SKM-1 (cell line): ENCODE results near the gene MYO7A.

Source experiments
- DNase-seq: peaks from one replicate; lab custom pipeline; 2025; ENCODE audit not compliant: unreplicated experiment; lab: John Stamatoyannopoulos, UW

MYO7A gene

GRCh38 chr11:77127920-77128691, at the start of gene MYO7A:
Gene MYO7A (plus strand): TSS chr11:77128246. CDS start chr11:77130635, 2,389 bp downstream.
- no peak for DNase-seq

- DNase-seq: no peak
These were observed 48.4 kb upstream of the MYO7A start for GRCh38 chr11:77079666-77080065.

GRCh38 chr11:77080643-77081210, 47.3 kb upstream of the MYO7A start:
- DNase-seq: no peak

GRCh38 chr11:77081381-77081851, 46.6 kb upstream of the MYO7A start:
- DNase-seq: no peak

GRCh38 chr11:77081976-77082836, 45.8 kb upstream of the MYO7A start:
- DNase-seq: no peak

- no peak for DNase-seq
These were observed 45.0 kb upstream of the MYO7A start for GRCh38 chr11:77082838-77083565.

GRCh38 chr11:77083566-77084245, 44.3 kb upstream of the MYO7A start:
- no peak for DNase-seq

- no peak for DNase-seq
These were observed 43.4 kb upstream of the MYO7A start for GRCh38 chr11:77084581-77085191.

- no peak for DNase-seq
These were observed 42.4 kb upstream of the MYO7A start for GRCh38 chr11:77085652-77086051.

GRCh38 chr11:77086521-77087472, 41.2 kb upstream of the MYO7A start:
- no peak for DNase-seq

GRCh38 chr11:77087723-77088225, 40.3 kb upstream of the MYO7A start:
- no peak for DNase-seq

- DNase-seq: no peak
These were observed 39.6 kb upstream of the MYO7A start for GRCh38 chr11:77088236-77089003.

GRCh38 chr11:77089004-77089545, 39.0 kb upstream of the MYO7A start:
- DNase-seq: no peak

GRCh38 chr11:77090046-77090372, 38.0 kb upstream of the MYO7A start:
- DNase-seq: no peak

- DNase-seq: no peak
These were observed 37.5 kb upstream of the MYO7A start for GRCh38 chr11:77090373-77091111.

- DNase-seq: peak; percentile 56
These were observed 36.7 kb upstream of the MYO7A start for GRCh38 chr11:77091146-77091940.
